Measurements from ENCODE around the gene RBM33.
A peak's percentile ranks its signal among the peaks of the same experiment; 100 is the strongest.

Gene RBM33

DNA sequence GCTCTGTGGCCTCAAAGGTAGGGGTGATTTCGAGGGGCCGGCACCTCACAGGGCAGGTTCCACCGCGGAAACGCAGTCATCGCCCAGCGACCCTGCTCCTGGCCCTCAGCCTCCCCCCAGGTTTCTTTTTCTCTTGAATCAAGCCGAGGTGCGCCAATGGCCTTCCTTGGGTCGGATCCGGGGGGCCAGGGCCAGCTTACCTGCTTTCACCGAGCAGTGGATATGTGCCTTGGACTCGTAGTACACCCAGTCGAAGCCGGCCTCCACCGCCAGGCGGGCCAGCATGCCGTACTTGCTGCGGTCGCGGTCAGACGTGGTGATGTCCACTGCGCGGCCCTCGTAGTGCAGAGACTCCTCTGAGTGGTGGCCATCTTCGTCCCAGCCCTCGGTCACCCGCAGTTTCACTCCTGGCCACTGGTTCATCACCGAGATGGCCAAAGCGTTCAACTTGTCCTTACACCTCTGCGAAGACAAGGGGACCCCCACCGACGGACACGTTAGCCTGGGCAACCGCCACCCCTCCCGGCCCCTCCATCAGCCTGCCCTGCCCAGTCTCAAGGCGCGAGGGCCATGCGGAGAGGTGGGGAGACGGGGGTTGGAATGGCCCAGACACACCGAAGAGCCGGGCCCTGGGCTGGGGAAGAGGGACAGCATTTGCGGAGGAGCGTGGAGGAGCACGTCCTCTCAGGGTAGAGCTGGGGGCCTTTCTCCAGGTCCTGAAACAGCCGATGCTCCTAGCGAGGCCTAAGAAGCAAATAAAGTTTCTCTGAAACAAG lies 161.8 kb downstream of the RBM33 start:
- H3K27ac ChIP-seq (ENCODE audit: low read length), result no peak overlapping the region
- H3K4me2 ChIP-seq (ENCODE audit: low read depth, low read length), result peak overlapping the region; percentile 71
- 0 out of 2 replicates have a peak overlapping the region, but pooled peaks have one; percentile 63 for H2AFZ ChIP-seq (ENCODE audit: low read length)
- H3F3A ChIP-seq (ENCODE audit: insufficient read depth, low read length), result no peaks in the 10 kb centered on the region
- no peaks in the 10 kb centered on the region for H3K4me1 ChIP-seq (ENCODE audit: low read length)
- no peaks in the 10 kb centered on the region for H4K20me1 ChIP-seq (ENCODE audit: insufficient read depth, low read length)
- DNase-seq, result no peak
- no peaks in the 10 kb centered on the region for H3K9me3 ChIP-seq (replicated peaks; ENCODE audit: insufficient read depth, low read length)
- no peaks in the 10 kb centered on the region for H3K36me3 ChIP-seq (replicated peaks; ENCODE audit: insufficient read depth, low read length)
- H3K27me3 ChIP-seq (replicated peaks; ENCODE audit: insufficient read depth, low read length), result peaks cover 84% of the 10 kb centered on the region
- TF ChIP-seq, protein P1, sequence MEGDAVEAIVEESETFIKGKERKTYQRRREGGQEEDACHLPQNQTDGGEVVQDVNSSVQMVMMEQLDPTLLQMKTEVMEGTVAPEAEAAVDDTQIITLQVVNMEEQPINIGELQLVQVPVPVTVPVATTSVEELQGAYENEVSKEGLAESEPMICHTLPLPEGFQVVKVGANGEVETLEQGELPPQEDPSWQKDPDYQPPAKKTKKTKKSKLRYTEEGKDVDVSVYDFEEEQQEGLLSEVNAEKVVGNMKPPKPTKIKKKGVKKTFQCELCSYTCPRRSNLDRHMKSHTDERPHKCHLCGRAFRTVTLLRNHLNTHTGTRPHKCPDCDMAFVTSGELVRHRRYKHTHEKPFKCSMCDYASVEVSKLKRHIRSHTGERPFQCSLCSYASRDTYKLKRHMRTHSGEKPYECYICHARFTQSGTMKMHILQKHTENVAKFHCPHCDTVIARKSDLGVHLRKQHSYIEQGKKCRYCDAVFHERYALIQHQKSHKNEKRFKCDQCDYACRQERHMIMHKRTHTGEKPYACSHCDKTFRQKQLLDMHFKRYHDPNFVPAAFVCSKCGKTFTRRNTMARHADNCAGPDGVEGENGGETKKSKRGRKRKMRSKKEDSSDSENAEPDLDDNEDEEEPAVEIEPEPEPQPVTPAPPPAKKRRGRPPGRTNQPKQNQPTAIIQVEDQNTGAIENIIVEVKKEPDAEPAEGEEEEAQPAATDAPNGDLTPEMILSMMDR (IDR thresholded peaks at IDR 0.05; ENCODE audit: low read length), result no peak
- TF ChIP-seq EZH2phosphoT487 (IDR thresholded peaks at IDR 0.05; ENCODE audit: low read length) (no peak), EZH2 (optimal IDR thresholded peaks at IDR 0.05; ENCODE audit: low read depth, low read length) (no peak)
- peak overlapping the region; percentile 52; the same call in 1 of the 2 replicates for H3K4me3 ChIP-seq (ENCODE audit: low read length)
- H3K9me2 ChIP-seq (replicated peaks; ENCODE audit: insufficient read depth, low read length), result no peaks in the 10 kb centered on the region
- H3K79me2 ChIP-seq (ENCODE audit: low read length), result no peaks in the 10 kb centered on the region
- H3K9ac ChIP-seq (ENCODE audit: low read length), result no peak overlapping the region

GRCh38 chr7:155807065-155807671 lies 162.7 kb downstream of the RBM33 start:
- Histone ChIP-seq H3K9ac (ENCODE audit: low read length) (no peak overlapping the region), H2AFZ (ENCODE audit: low read length) (no peak overlapping the region), H3K9me2 (replicated peaks; ENCODE audit: insufficient read depth, low read length) (no peaks in the 10 kb centered on the region), H3K4me2 (ENCODE audit: low read depth, low read length) (no peak overlapping the region), H3K27ac (ENCODE audit: low read length) (no peak overlapping the region), H3K4me3 (ENCODE audit: low read length) (no peak overlapping the region), H3K9me3 (replicated peaks; ENCODE audit: insufficient read depth, low read length) (no peaks in the 10 kb centered on the region), H3K79me2 (ENCODE audit: low read length) (no peaks in the 10 kb centered on the region), H3K36me3 (replicated peaks; ENCODE audit: insufficient read depth, low read length) (no peaks in the 10 kb centered on the region), H3K27me3 (replicated peaks; ENCODE audit: insufficient read depth, low read length) (peaks cover 84% of the 10 kb centered on the region), H3F3A (ENCODE audit: insufficient read depth, low read length) (no peaks in the 10 kb centered on the region), H4K20me1 (ENCODE audit: insufficient read depth, low read length) (no peaks in the 10 kb centered on the region), H3K4me1 (ENCODE audit: low read length) (no peaks in the 10 kb centered on the region)
- no peak for DNase-seq
- TF ChIP-seq EZH2 (optimal IDR thresholded peaks at IDR 0.05; ENCODE audit: low read depth, low read length), result no peak
- TF ChIP-seq EZH2phosphoT487 (IDR thresholded peaks at IDR 0.05; ENCODE audit: low read length), result no peak
- TF ChIP-seq, protein P1 (IDR thresholded peaks at IDR 0.05; ENCODE audit: low read length), result no peak

- H3K27ac ChIP-seq (ENCODE audit: low read length), result no peak overlapping the region
- no peak overlapping the region for H3K4me3 ChIP-seq (ENCODE audit: low read length)
- no peak overlapping the region for H3K9ac ChIP-seq (ENCODE audit: low read length)
- H3K9me3 ChIP-seq (replicated peaks; ENCODE audit: insufficient read depth, low read length), result no peaks in the 10 kb centered on the region
- no peak overlapping the region for H2AFZ ChIP-seq (ENCODE audit: low read length)
- TF ChIP-seq EZH2phosphoT487 (IDR thresholded peaks at IDR 0.05; ENCODE audit: low read length), result no peak
- TF ChIP-seq, protein P1 (IDR thresholded peaks at IDR 0.05; ENCODE audit: low read length), result no peak
- no peaks in the 10 kb centered on the region for H4K20me1 ChIP-seq (ENCODE audit: insufficient read depth, low read length)
- H3K9me2 ChIP-seq (replicated peaks; ENCODE audit: insufficient read depth, low read length), result no peaks in the 10 kb centered on the region
- H3K36me3 ChIP-seq (replicated peaks; ENCODE audit: insufficient read depth, low read length), result no peaks in the 10 kb centered on the region
- DNase-seq, result no peak
- no peak overlapping the region for H3K4me2 ChIP-seq (ENCODE audit: low read depth, low read length)
- H3K79me2 ChIP-seq (ENCODE audit: low read length), result no peaks in the 10 kb centered on the region
- no peaks in the 10 kb centered on the region for H3F3A ChIP-seq (ENCODE audit: insufficient read depth, low read length)
- peaks cover 89% of the 10 kb centered on the region for H3K27me3 ChIP-seq (replicated peaks; ENCODE audit: insufficient read depth, low read length)
- H3K4me1 ChIP-seq (ENCODE audit: low read length), result no peaks in the 10 kb centered on the region
Observed at GRCh38 chr7:155807789-155808548, 163.5 kb downstream of the RBM33 start.
